ENCODE measurements around the gene ZDHHC4. TPM values are rescaled to one million over a fixed set of nuclear protein-coding genes. Genes with fewer than 3 reads are reported as not detected.
A peak's percentile ranks its signal among the peaks of the same experiment; 100 is the strongest.

ZDHHC4 gene
- total and polyA plus RNA-seq, 10 of the 15 experiments (the other 5 are each of a cell fraction or from before 2014, with no cell fraction given), result 30.6 to 74.3 (median 35.8) TPM

- Histone ChIP-seq H3K9ac (ENCODE audit: control insufficient read depth, insufficient read depth, low read length) (no peak overlapping the region), H3K79me2 (ENCODE audit: control insufficient read depth, insufficient read depth, low read length) (no peaks in the 10 kb centered on the region), H2AFZ (ENCODE audit: control insufficient read depth, low read depth, low read length) (no peak overlapping the region), H3K4me3 (no peak overlapping the region), H3K9me3 (replicated peaks; ENCODE audit: control insufficient read depth, insufficient read depth, low read length) (no peaks in the 10 kb centered on the region), H3K4me1 (ENCODE audit: control insufficient read depth, insufficient read depth, low read length) (peaks cover 4% of the 10 kb centered on the region), H3K27me3 (replicated peaks in 1 of 2; ENCODE audit: control insufficient read depth in 2 of 2, insufficient read depth in 2 of 2, low read length in 1 of 2) (peaks cover 2 to 5% of the 10 kb centered on the region in 2 experiments), H4K20me1 (ENCODE audit: control insufficient read depth, insufficient read depth) (no peaks in the 10 kb centered on the region), H3K36me3 (ENCODE audit: control insufficient read depth in 2 of 2, insufficient read depth in 2 of 2, low read length in 1 of 2) (no peaks in the 10 kb centered on the region), H3K4me2 (ENCODE audit: control insufficient read depth, insufficient read depth) (no peak overlapping the region), H3K27ac (ENCODE audit: control insufficient read depth, insufficient read depth) (no peak overlapping the region)
- ChIA-PET SMC1A (ENCODE audit: uncharacterized antibody, unreplicated experiment) (no interaction called here), RAD21 (ENCODE audit: unreplicated experiment) (no interaction called here), POLR2A (no interaction called here), CTCF (interaction anchor here (0.9 kb wide), 2 partner anchors 17 to 43 kb away, joined by 3 read pairs; no protein-coding TSS in a partner anchor)
- TF ChIP-seq TBL1XR1 (IDR thresholded peaks at IDR 0.05; ENCODE audit: low read depth, low read length) (no peak), TCF3 (IDR thresholded peaks at IDR 0.05; ENCODE audit: borderline replicate concordance, insufficient read depth, low read depth, low read length) (no peak), SPI1 (IDR thresholded peaks at IDR 0.05; ENCODE audit: borderline replicate concordance, insufficient read depth, low read depth, low read length) (no peak), FOS (IDR thresholded peaks at IDR 0.05; ENCODE audit: borderline replicate concordance, extremely low read depth, insufficient read length) (no peak), MYC (IDR thresholded peaks at IDR 0.05; ENCODE audit: insufficient read depth, insufficient read length, insufficient replicate concordance, low read length, severe bottlenecking) (no peak), NFYA (IDR thresholded peaks at IDR 0.05; ENCODE audit: borderline replicate concordance, low read depth, low read length) (no peak)
- in situ Hi-C loops (cut with MboI), result no loop called here
- DNase-seq (ENCODE audit: low read depth, low spot score) (no peak), ATAC-seq (no peak), FAIRE-seq (no peak)
- 54% methylated on average over 7 of the region's 7 CpGs for WGBS (ENCODE audit: insufficient coverage, insufficient replicate concordance, low lambda C conversion rate, missing lambda C conversion rate)
- intact Hi-C loops (cut with micrococcal nuclease; ENCODE audit: unreplicated experiment), result no loop called here
- BruUV-seq (replicated peaks), result no TSS peak
Observed at GRCh38 chr7:6532516-6532915, 44.7 kb upstream of the ZDHHC4 start.

- in situ Hi-C loops (cut with MboI), result no loop called here
- ATAC-seq, result peak; percentile 8; the same call in 2 of the 3 replicates
- TF ChIP-seq REST (IDR thresholded peaks at IDR 0.05; ENCODE audit: low read depth, low read length) (no peak), TCF3 (IDR thresholded peaks at IDR 0.05; ENCODE audit: borderline replicate concordance, insufficient read depth, low read depth, low read length) (no peak), ZZZ3 (IDR thresholded peaks at IDR 0.05; ENCODE audit: control insufficient read depth, insufficient read length, low read depth) (no peak), SUZ12 (IDR thresholded peaks at IDR 0.05; ENCODE audit: unreplicated experiment) (no peak), ATF3 (IDR thresholded peaks at IDR 0.05; ENCODE audit: borderline replicate concordance, extremely low read depth, low read depth, low read length) (no peak), SIX5 (IDR thresholded peaks at IDR 0.05; ENCODE audit: low read depth, low read length, severe bottlenecking) (no peak), SMAD1 (IDR thresholded peaks at IDR 0.05; ENCODE audit: low read depth, partially characterized antibody) (no peak), YBX1 (IDR thresholded peaks at IDR 0.05) (no peak)
Observed at GRCh38 chr7:6533893-6534495, 43.3 kb upstream of the ZDHHC4 start.

More at GRCh38 chr7:6533893-6534495, 43.3 kb upstream of the ZDHHC4 start:
- Histone ChIP-seq H2AFZ (ENCODE audit: control insufficient read depth, low read depth, low read length) (no peak overlapping the region; the same call in 1 of the 2 replicates), H3K79me2 (ENCODE audit: control insufficient read depth, insufficient read depth, low read length) (no peaks in the 10 kb centered on the region), H3K4me2 (ENCODE audit: control insufficient read depth, insufficient read depth) (peak overlapping the region; percentile 46), H3K27me3 (replicated peaks in 1 of 2; ENCODE audit: control insufficient read depth in 2 of 2, insufficient read depth in 2 of 2, low read length in 1 of 2) (peaks cover 2 to 3% of the 10 kb centered on the region in 2 experiments), H3K4me3 (no peak overlapping the region), H3K4me1 (ENCODE audit: control insufficient read depth, insufficient read depth, low read length) (peaks cover 4% of the 10 kb centered on the region), H4K20me1 (ENCODE audit: control insufficient read depth, insufficient read depth) (no peaks in the 10 kb centered on the region), H3K27ac (ENCODE audit: control insufficient read depth, insufficient read depth) (no peak overlapping the region), H3K36me3 (ENCODE audit: control insufficient read depth in 2 of 2, insufficient read depth in 2 of 2, low read length in 1 of 2) (no peaks in the 10 kb centered on the region), H3K9me3 (replicated peaks; ENCODE audit: control insufficient read depth, insufficient read depth, low read length) (no peaks in the 10 kb centered on the region), H3K9ac (ENCODE audit: control insufficient read depth, insufficient read depth, low read length) (no peak overlapping the region)
- no TSS peak for BruUV-seq (replicated peaks)
- ChIA-PET SMC1A (ENCODE audit: uncharacterized antibody, unreplicated experiment) (no interaction called here), CTCF (interaction anchor here (1.1 kb wide), 1 partner anchor 678 kb away, joined by 3 read pairs; no protein-coding TSS in a partner anchor), POLR2A (no interaction called here), RAD21 (ENCODE audit: unreplicated experiment) (no interaction called here)
- DNase-seq (ENCODE audit: low read depth, low spot score) (peak; percentile 7), FAIRE-seq (peak; percentile 59)
- intact Hi-C loops (cut with micrococcal nuclease; ENCODE audit: unreplicated experiment), result no loop called here
- WGBS (ENCODE audit: insufficient coverage, insufficient replicate concordance, low lambda C conversion rate, missing lambda C conversion rate), result 19% methylated on average over 12 of the region's 12 CpGs
